ENCODE results near the gene OR2AJ1.

DNA sequence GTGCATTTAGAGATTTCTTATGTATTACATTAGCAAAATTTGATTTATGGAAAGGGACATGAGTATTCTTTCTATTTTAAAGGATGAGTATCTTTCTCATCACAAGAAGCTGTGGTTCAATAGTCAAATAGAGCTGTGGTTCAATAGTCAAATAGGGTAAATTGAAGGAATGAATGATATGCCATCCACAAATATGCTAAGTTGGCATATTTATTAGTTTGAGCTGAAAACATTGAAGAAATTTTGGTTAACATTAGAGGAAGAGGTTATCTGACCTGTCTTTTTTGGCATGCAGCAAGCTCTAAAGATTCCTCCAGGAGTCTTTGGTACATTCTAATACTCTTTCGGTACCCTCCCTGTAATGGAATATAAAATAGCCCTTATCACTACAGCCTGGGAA, 28.7 kb downstream of the OR2AJ1 start:
- TF ChIP-seq POLR2AphosphoS5 (IDR thresholded peaks at IDR 0.05; ENCODE audit: low read depth, low read length) (no peak), TAF1 (IDR thresholded peaks at IDR 0.05; ENCODE audit: borderline replicate concordance, insufficient read depth, low read length) (no peak)

Measured in PFSK-1 (cell line).